SKM-1 treated with dmso at 0.1 percent for 144 hours (cell line): ENCODE measurements around the gene TRAPPC8.
"Not testable (repeated sequence)": the region's sequence is repeated elsewhere in the genome, so short reads cannot be mapped to it uniquely, and the experiment has no call there.

Experiments used
- DNase-seq: peaks from one replicate; lab custom pipeline; 2025; ENCODE audit not compliant: unreplicated experiment; lab: John Stamatoyannopoulos, UW

The TRAPPC8 gene

DNA sequence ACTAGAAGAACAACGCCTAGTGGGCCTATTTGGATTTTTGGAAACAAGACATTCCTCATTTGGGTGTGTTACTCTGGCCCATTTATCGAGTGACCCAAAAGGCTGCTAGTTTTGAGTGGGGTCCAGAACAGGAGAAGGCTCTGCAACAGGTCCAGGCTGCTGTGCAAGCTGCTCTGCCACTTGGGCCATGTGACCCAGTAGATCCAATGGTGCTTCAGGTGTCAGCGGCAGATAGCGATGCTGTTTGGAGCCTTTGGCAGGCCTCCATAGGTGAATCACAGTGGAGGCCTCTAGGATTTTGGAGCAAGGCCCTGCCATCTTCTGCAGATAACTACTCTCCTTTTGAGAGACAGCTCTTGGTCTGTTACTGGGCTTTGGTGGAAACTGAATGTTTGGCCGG, 143.7 kb downstream of the TRAPPC8 start:
- DNase-seq, result not testable (repeated sequence)

DNA sequence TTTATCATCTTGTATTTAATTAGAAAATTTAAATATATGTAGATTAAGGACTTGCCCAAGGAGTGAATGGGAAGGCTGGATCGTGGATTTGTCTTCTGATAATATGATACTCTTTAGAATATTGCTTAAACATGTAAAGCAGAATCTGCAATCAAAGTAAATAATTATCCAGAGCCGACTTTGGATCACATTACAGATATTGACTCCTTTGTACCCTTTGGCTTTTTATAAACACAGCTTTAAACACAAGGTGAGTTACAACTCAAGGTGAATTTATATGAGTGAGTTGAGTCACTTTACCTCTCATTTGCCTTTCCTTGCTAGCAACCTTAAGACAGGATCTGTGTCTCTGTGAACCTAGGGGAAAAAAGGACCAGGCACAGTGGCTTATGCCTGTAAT, 144.5 kb downstream of the TRAPPC8 start:
- DNase-seq, result no peak

DNA sequence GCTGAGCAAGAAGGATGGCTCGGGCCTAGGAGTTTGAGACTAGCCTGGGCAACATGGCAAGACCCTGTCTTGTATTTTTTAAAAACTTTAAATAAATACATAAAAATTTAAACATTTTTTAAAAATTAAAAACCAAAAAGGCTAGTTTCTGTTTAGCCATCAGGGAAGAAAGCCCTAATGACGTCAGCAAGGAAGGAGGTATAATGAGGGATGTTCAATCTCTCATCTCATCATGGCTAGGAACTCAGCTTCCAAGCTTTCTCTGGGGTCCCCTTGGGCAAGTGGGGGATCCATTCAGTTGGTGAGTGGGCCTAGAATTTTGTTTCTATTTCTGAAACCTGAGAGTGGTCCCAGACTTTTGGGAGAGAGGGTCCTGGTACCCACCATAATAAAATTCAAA, 147.2 kb downstream of the TRAPPC8 start:
- no peak for DNase-seq

DNA sequence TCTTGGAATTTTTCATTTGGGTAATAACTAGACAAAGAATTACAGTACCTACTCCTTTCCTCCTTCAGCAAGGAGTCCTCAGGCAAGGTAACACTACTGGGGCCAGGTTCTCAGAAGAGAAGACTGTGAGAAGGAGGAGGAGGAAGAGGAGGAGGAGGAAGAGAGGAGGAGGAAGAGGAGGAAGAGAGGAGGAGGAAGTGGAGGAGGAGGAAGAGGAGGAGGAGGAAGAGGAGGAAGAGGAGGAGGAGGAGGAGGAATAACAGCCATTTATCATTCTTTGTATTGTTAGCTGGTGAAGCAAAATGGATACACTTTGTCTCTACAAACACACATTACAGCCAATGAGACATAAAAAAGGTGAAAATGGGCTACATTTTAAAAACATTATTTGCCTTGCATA, 149.4 kb downstream of the TRAPPC8 start:
- no peak for DNase-seq

DNA sequence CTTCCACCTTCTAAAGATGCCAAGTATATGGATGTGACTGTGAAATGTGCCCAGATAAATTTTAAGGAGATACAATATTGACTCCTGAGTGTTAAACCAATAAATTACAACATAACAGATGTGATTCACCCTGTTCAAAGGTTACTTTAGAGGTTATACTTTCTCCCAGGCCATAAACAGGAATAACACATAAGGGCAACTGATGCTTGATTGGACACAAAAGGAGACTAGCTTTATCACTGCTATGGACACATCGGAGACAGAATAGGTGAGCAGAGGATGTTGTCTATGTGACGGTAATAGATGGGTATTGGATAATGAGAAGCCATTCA, 150.4 kb downstream of the TRAPPC8 start:
- no peak for DNase-seq

DNA sequence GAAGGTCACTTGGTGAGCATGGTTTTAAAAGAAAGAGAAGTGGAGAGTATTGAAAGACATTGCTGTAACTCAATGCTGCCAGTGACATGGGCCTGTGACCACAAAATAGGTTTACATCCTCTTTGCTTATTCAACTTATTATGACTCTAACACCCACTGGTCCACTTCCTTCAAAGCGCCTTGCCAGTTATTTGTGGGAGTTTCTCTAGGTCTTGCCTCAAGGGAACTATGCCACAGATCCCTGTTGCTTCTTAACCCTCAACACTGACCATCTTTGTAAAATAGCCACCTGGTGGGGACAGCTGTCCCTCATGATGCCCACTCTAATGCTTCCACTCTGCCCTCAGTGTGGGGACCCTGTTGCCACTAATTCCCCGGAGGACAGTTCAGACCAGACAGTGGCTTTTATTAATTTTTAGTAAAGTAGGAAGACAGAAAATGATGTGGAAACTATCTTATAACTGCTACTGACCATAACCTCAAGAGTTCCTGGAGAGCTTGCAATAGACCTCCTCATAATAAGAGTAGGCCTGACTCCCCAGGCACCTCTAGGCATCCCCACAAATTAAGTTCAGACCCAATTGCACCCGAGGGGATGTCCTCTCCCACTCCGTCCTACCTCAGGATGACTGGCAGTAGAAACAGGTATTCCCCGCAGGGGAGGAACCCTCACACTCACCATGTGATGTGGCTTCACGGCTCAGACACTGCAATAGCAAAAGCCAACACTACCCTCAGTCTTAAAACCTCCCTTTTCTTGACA, 150.9 kb downstream of the TRAPPC8 start:
- peak; percentile 93 for DNase-seq

DNA sequence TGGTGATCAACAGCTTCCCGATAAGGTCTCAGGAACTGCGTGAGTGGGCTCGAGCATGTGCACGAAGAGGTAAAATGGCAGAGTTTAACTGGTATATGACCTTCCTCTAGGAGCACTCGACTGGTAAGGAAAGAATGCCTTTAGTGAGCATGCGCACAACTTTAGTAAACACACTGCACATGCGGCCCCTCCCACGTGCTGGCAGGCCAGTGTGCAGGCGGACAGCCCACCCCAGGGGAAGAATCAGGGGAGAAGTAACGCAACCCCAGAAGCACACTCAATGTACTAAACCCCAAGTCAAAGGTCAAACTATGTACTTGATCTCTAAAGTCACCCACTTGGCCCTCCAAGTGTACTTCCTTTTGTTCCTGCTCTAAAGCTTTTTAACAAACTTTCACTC, 153.5 kb downstream of the TRAPPC8 start:
- no peak for DNase-seq

DNA sequence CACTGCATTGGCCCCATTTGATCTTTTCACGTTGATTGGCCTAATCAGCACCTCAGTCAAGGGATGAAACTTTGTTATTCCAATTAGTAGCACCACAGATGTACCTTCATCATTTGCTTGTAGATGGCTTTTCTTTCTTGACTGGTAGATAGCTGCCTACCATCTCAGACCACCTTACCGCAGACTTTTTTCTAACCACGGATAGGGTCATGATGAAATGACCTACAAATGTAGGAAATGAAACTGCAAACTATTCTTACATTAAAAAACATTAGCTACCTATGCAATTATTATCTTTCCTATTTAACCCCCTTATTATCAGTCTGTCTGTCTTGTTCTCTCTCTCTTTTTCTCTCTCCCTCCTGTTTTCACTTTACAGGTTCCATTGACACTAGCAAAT, 159.9 kb downstream of the TRAPPC8 start:
- DNase-seq, result no peak
